DND-41 (cell line): ENCODE measurements around the gene CCDC38.

ENCODE experiments used
- CTCF ChIP-seq: IDR thresholded peaks from 2 replicates; pipeline ENCODE4 v1.5.1; 2012; ENCODE audit warnings: borderline replicate concordance, low read length, moderate library complexity, mild to moderate bottlenecking; ENCODE audit not compliant: poor library complexity, severe bottlenecking; ENCODE audit errors: extremely low read depth
- EZH2 ChIP-seq: IDR thresholded peaks from 3 replicates; pipeline ENCODE4 v1.6.1; 2012; ENCODE audit warnings: borderline replicate concordance, low read depth, mild to moderate bottlenecking, moderate library complexity, low read length, inconsistent platforms; ENCODE audit not compliant: severe bottlenecking

DNA sequence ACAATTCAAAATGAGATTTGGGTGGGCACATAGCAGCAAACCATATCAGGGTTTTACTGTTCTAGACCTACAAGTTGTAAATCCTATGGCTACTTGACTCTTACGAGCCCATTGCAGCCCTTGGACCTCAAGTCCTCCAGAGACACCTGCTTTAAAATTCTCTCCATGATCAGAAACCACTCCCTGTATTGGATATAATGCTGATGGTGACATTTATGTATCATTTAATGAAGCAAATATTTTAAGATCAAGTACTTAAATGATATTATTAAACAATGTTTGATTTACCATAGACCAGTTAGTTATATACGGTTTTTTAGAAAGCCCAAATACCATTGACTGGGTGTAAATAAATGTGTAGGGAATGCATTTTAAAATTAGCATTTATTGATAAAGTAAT, 24.9 kb upstream of the CCDC38 start:
- TF ChIP-seq CTCF (no peak), EZH2 (no peak)
